Hepatocyte (in vitro differentiated cells): ENCODE data around the gene UTRN.

Experiments
- CTCF ChIP-seq: fragments of 200-600 bp; sonication (generic); IDR thresholded peaks from 2 replicates; pipeline ENCODE4 v1.5.1; 2016; ENCODE audit warnings: antibody characterized with exemption, mild to moderate bottlenecking; ENCODE audit not compliant: poor library complexity
- EZH2 ChIP-seq: fragments of 200-600 bp; sonication (generic); IDR thresholded peaks from 2 replicates; pipeline ENCODE4 v1.6.1; 2016; ENCODE audit warnings: antibody characterized with exemption, mild to moderate bottlenecking, borderline replicate concordance
- EZH2phosphoT487 ChIP-seq: fragments of 200-600 bp; sonication (generic); IDR thresholded peaks from one replicate; pipeline ENCODE4 v1.6.1; 2018; ENCODE audit warnings: antibody characterized with exemption, mild to moderate bottlenecking, low read depth, moderate library complexity; ENCODE audit not compliant: unreplicated experiment, severe bottlenecking

DNA sequence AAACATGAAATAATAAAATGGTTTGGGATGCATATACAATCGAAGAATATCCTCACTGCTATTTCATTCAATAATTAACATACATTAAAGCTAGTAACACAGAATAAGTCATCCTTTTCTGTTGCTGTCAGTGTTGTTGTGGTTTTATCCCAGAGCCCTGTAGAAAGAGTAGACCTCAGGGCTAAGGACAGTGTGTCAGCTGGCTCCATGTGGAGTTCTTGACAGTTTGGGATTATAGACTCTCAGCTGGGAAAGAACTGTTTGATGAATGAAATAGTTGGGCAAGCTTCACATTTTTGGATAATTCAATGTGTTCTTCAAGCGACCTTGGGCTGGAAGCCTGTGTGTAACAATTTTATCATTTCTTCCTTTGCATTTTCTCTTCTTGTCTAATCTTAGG, 10.1 kb downstream of the UTRN start:
- TF ChIP-seq EZH2 (no peak), CTCF (no peak), EZH2phosphoT487 (no peak)
